GM12801 (cell line): Measurements from ENCODE around the gene AKAP8.

ENCODE experiments used
- TF ChIP-seq, protein P1 (sequence below): IDR thresholded peaks from one replicate; pipeline ENCODE4 v1.5.1; 2011; ENCODE audit warnings: control low read depth; ENCODE audit not compliant: insufficient read length; ENCODE audit errors: extremely low read depth

AKAP8 gene

GRCh38 chr19:15379083-15379998 is at the start of gene AKAP8:
Gene AKAP8, minus strand, starts transcription at chr19:15379787. Its CDS starts 56 bp downstream, at chr19:15379731.
- TF ChIP-seq, protein P1, sequence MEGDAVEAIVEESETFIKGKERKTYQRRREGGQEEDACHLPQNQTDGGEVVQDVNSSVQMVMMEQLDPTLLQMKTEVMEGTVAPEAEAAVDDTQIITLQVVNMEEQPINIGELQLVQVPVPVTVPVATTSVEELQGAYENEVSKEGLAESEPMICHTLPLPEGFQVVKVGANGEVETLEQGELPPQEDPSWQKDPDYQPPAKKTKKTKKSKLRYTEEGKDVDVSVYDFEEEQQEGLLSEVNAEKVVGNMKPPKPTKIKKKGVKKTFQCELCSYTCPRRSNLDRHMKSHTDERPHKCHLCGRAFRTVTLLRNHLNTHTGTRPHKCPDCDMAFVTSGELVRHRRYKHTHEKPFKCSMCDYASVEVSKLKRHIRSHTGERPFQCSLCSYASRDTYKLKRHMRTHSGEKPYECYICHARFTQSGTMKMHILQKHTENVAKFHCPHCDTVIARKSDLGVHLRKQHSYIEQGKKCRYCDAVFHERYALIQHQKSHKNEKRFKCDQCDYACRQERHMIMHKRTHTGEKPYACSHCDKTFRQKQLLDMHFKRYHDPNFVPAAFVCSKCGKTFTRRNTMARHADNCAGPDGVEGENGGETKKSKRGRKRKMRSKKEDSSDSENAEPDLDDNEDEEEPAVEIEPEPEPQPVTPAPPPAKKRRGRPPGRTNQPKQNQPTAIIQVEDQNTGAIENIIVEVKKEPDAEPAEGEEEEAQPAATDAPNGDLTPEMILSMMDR, result no peak

- TF ChIP-seq, protein P1, result no peak
Observed at GRCh38 chr19:15427991-15428471, 48.4 kb upstream of the AKAP8 start.

- TF ChIP-seq, protein P1, result no peak
Observed at GRCh38 chr19:15427350-15427700, 47.7 kb upstream of the AKAP8 start.

DNA sequence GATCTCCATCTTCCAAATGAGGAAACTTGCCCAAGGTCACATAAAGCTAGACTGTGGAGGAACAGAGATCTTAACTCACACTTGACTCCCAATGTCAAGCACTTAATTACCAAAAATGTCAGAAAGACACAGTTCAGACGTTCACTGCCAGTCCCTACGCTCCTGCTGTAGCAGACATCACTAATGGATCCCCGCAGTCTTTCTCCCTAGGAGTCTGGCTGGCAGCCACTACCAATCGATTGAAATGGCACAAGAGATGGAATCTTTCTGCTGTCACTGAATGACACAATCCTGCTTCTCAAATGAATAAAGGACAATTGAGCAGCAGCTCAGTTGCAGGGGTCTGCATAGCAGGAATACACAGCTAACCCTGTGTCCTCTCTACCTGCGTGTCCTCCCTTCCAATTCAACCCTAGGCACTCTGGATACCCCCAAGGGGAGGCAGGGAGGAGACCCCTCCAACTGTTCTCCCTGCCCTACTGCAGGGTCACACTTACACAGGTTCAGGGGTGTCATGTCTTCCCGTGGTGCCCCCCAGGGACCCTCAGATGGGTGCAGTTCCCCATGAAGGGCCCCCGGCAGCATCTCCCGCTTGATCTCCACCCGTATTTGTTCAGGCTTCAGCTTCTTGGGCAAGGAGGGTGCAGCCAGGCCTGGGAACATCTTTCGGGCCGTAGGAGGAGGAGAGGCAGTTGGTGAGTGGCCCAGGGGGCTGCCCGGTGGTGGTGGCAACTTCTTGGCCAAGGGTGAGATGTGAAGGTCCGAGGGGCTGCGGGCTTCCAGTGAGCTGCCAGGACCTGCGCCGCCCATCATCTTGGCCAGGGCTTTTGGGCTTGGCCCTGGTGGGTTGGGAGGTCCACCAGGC is 47.1 kb upstream of the AKAP8 start:
- TF ChIP-seq, protein P1, result no peak

- TF ChIP-seq, protein P1, result no peak
Observed at GRCh38 chr19:15425321-15425950, 45.8 kb upstream of the AKAP8 start.

GRCh38 chr19:15424692-15425272 is 45.2 kb upstream of the AKAP8 start:
- TF ChIP-seq, protein P1, result no peak
